Hepatocyte (in vitro differentiated cells): Measurements from ENCODE around the gene NR5A1.

Experiments
- CTCF ChIP-seq: fragments of 200-600 bp; sonication (generic); IDR thresholded peaks from 2 replicates; pipeline ENCODE4 v1.5.1; 2016; ENCODE audit warnings: antibody characterized with exemption, mild to moderate bottlenecking; ENCODE audit not compliant: poor library complexity
- EZH2 ChIP-seq: fragments of 200-600 bp; sonication (generic); IDR thresholded peaks from 2 replicates; pipeline ENCODE4 v1.6.1; 2016; ENCODE audit warnings: antibody characterized with exemption, mild to moderate bottlenecking, borderline replicate concordance

- no peak for TF ChIP-seq CTCF
- TF ChIP-seq EZH2 = no peak
These were observed 49.9 kb downstream of the NR5A1 start for GRCh38 chr9:124457079-124457886.
